Activated B cell treated with CpG ODN at 0.5 μM for 24 hours (primary cell): Measurements from ENCODE around the gene CGRRF1. TPM values are rescaled to one million over a fixed set of nuclear protein-coding genes. Genes with fewer than 3 reads are reported as not detected.

Experiments used
- ATAC-seq: fragments of 200-7000 bp; cut with Tn5 transposase; one replicate; pipeline ENCODE4 v1.10.0; 2021; ENCODE audit warnings: low read depth, mild to moderate bottlenecking, moderate library complexity
- CTCF ChIA-PET: fragments of 350-600 bp; sonication (Branson Sonifier 250); formaldehyde crosslinking; loops from one replicate; lab custom pipeline; 2021; ENCODE audit warnings: antibody characterized with exemption; lab: Charles Lee
- POLR2A ChIA-PET: fragments of 350-600 bp; sonication (Branson Sonifier 250); formaldehyde crosslinking; loops from one replicate; lab custom pipeline; 2021; ENCODE audit warnings: antibody characterized with exemption; lab: Charles Lee
- DNase-seq: peaks from one replicate; pipeline ENCODE4 v3.0.0; 2022
- H3K27ac Mint-ChIP-seq: one replicate; pipeline ENCODE4 v1.8.0; 2020; ENCODE audit warnings: mixed read lengths
- H3K27me3 Mint-ChIP-seq: one replicate; pipeline ENCODE4 v1.8.0; 2021; ENCODE audit warnings: mixed read lengths
- H3K36me3 Mint-ChIP-seq: one replicate; pipeline ENCODE4 v1.8.0; 2021; ENCODE audit warnings: low read depth, mixed read lengths
- H3K4me1 Mint-ChIP-seq: one replicate; pipeline ENCODE4 v1.8.0; 2021; ENCODE audit warnings: mixed read lengths
- H3K4me3 Mint-ChIP-seq: one replicate; pipeline ENCODE4 v1.8.0; 2020; ENCODE audit warnings: mild to moderate bottlenecking, mixed read lengths
- H3K9me3 Mint-ChIP-seq: one replicate; pipeline ENCODE4 v1.8.0; 2020; ENCODE audit warnings: mixed read lengths
- intact Hi-C: fragments of 100-400 bp; cut with micrococcal nuclease; formaldehyde crosslinking; loops from one replicate; pipeline ENCODE4 v1.15.1; 2024
- total RNA-seq: library from RNA; stranded (reverse); gene quantifications from 2 replicates; pipeline ENCODE4 v1.2.3, GENCODE V29; 2022
- TF ChIP-seq, protein P1 (sequence below): fragments of 200-600 bp; IDR thresholded peaks from one replicate; pipeline ENCODE4 v1.8.0; 2022; ENCODE audit warnings: antibody characterized with exemption, mild to moderate bottlenecking

The CGRRF1 gene
- total RNA-seq, 1 donor from 2014 or later: 11.9 TPM

DNA sequence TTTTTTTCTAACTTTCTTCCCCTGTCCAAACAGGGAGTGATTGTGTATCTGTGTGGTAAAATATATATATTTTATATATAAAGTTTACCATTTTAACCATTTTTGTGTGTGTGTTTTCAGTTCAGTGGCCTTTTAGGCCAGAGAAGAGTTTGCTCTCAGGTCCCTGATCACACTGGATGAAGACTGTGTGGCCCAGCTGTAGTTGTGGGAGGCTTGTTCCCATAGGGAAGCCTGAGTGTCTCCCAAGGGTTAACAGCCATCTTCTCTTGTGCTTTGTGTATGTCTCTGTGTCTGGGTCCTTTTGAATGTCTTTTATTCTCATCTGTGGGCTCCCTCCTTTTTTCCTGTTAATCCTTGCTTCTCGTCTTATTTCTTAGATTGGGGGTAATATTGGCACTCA lies 23.4 kb downstream of the CGRRF1 start:
- Mint-ChIP-seq H3K27me3 (no peaks in the 10 kb centered on the region), H3K27ac (no peak overlapping the region), H3K36me3 (peaks cover 30% of the 10 kb centered on the region), H3K4me1 (peaks cover 12% of the 10 kb centered on the region), H3K9me3 (no peaks in the 10 kb centered on the region), H3K4me3 (no peak overlapping the region)
- ATAC-seq (no peak), DNase-seq (no peak)
- ChIA-PET CTCF (interaction anchor here (0.9 kb wide), 1 partner anchor 31 kb away, joined by 4 read pairs; no protein-coding TSS in a partner anchor), POLR2A (interaction anchor here (0.6 to 0.7 kb wide), 2 partner anchors 16 to 24 kb away, joined by 3 to 4 read pairs; no protein-coding TSS in a partner anchor)
- TF ChIP-seq, protein P1, sequence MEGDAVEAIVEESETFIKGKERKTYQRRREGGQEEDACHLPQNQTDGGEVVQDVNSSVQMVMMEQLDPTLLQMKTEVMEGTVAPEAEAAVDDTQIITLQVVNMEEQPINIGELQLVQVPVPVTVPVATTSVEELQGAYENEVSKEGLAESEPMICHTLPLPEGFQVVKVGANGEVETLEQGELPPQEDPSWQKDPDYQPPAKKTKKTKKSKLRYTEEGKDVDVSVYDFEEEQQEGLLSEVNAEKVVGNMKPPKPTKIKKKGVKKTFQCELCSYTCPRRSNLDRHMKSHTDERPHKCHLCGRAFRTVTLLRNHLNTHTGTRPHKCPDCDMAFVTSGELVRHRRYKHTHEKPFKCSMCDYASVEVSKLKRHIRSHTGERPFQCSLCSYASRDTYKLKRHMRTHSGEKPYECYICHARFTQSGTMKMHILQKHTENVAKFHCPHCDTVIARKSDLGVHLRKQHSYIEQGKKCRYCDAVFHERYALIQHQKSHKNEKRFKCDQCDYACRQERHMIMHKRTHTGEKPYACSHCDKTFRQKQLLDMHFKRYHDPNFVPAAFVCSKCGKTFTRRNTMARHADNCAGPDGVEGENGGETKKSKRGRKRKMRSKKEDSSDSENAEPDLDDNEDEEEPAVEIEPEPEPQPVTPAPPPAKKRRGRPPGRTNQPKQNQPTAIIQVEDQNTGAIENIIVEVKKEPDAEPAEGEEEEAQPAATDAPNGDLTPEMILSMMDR: no peak
- intact Hi-C loops: no loop called here

DNA sequence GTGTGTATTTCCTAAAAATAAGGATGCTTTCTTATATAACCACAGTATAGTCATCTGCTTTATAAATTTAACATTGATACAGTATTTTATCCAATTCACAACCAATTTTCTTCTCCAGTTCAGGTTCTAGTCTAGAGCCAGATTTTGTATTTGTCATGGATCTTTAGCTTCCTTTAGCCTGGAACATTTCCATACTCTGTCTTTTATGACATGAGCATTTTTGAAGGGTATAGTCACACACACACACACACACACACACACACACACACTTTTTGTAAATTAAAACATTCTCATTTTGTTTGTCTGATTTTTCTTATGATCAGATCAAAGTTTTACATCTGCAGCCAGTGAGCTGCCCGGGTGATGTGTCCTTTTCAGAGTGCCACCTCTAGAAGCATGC lies 25.4 kb downstream of the CGRRF1 start:
- no peak for DNase-seq
- intact Hi-C loops: no loop called here
- TF ChIP-seq, protein P1: no peak
- ChIA-PET CTCF (interaction anchor here (0.7 kb wide), 1 partner anchor 101 kb away, joined by 3 read pairs; no protein-coding TSS in a partner anchor), POLR2A (interaction anchor here (0.6 to 0.7 kb wide), 2 partner anchors 10 to 14 kb away, joined by 3 to 6 read pairs; no protein-coding TSS in a partner anchor)
- H3K27ac Mint-ChIP-seq: no peak overlapping the region
- no peaks in the 10 kb centered on the region for H3K9me3 Mint-ChIP-seq
- H3K27me3 Mint-ChIP-seq: no peaks in the 10 kb centered on the region
- H3K36me3 Mint-ChIP-seq: peaks cover 41% of the 10 kb centered on the region
- ATAC-seq: no peak
- no peak overlapping the region for H3K4me3 Mint-ChIP-seq
- peaks cover 12% of the 10 kb centered on the region for H3K4me1 Mint-ChIP-seq

DNA sequence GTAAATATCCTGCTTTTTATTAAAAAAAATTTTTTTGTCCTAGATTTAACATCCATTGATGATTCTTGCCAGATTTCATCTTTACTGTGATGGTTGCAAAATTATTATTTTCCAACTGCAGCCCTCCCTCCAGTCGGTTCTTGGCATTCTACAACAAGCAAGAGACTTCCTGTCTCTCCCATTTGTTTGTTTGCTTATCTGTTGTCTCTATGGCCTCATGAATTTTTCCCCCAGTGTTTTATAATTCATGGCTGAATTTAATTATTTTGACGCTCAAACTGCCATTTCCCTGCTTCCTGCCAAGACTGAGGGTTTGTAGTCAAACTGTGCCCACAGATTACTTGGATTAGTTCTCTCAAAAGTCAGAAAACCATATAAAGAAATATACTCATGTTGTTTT lies 25.9 kb downstream of the CGRRF1 start:
- CTCF ChIA-PET: interaction anchor here (0.7 kb wide), 1 partner anchor 101 kb away, joined by 3 read pairs; no protein-coding TSS in a partner anchor
- TF ChIP-seq, protein P1: no peak
- intact Hi-C loops: no loop called here
- H3K4me1 Mint-ChIP-seq: peaks cover 12% of the 10 kb centered on the region
- H3K27me3 Mint-ChIP-seq: no peaks in the 10 kb centered on the region
- DNase-seq (no peak), ATAC-seq (no peak)
- H3K9me3 Mint-ChIP-seq: no peaks in the 10 kb centered on the region
- no peak overlapping the region for H3K4me3 Mint-ChIP-seq
- POLR2A ChIA-PET: interaction anchor here (0.6 to 0.7 kb wide), 2 partner anchors 9 to 15 kb away, joined by 3 to 6 read pairs; no protein-coding TSS in a partner anchor
- H3K27ac Mint-ChIP-seq: no peak overlapping the region
- H3K36me3 Mint-ChIP-seq: peaks cover 44% of the 10 kb centered on the region

DNA sequence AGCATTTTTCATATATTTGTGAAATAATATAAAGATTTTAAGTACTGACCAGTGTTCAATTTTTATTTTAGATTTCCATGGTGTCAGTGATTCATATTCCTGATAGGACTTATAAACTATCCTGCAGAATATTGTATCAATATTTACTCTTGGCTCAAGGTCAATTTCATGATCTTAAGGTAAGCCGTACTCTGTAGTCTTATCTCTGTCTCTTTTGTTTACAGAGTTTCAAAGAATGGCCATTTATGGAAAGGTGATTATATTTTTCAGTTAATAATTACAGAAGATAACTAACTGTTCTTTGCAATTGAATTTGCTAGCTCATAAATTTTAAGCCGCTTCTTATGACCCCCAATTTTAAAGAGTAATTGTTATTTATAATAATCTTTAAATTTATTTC lies 27.9 kb downstream of the CGRRF1 start:
- H3K27ac Mint-ChIP-seq: no peak overlapping the region
- intact Hi-C loops: no loop called here
- TF ChIP-seq, protein P1: no peak
- ATAC-seq (no peak), DNase-seq (no peak)
- peaks cover 36% of the 10 kb centered on the region for H3K36me3 Mint-ChIP-seq
- no peak overlapping the region for H3K4me3 Mint-ChIP-seq
- H3K4me1 Mint-ChIP-seq: peaks cover 3% of the 10 kb centered on the region
- POLR2A ChIA-PET: no interaction called here
- no peaks in the 10 kb centered on the region for H3K27me3 Mint-ChIP-seq
- CTCF ChIA-PET: no interaction called here
- no peaks in the 10 kb centered on the region for H3K9me3 Mint-ChIP-seq

DNA sequence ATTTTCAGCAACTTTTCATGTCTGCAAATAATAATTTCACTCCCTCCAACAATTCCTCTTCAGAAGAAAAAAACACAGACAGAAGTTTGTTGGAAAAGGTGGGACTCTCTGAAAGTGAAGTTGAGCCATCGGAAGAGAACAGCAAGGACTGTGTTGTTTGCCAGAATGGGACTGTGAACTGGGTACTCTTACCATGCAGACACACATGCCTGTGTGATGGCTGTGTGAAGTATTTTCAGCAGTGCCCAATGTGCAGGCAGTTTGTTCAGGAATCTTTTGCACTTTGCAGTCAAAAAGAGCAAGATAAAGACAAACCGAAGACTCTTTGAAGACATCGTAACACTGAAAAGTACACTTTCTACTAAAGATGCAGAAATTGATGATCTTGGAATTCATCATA lies 28.3 kb downstream of the CGRRF1 start:
- H3K4me3 Mint-ChIP-seq: no peak overlapping the region
- TF ChIP-seq, protein P1: no peak

More for the DNA sequence above, 28.3 kb downstream of the CGRRF1 start:
- Mint-ChIP-seq H3K27me3 (no peaks in the 10 kb centered on the region), H3K27ac (no peak overlapping the region), H3K4me1 (no peaks in the 10 kb centered on the region), H3K36me3 (peaks cover 36% of the 10 kb centered on the region), H3K9me3 (no peaks in the 10 kb centered on the region)
- ChIA-PET CTCF (no interaction called here), POLR2A (no interaction called here)
- no peak for DNase-seq
- ATAC-seq: no peak
- intact Hi-C loops: no loop called here
